Hindlimb muscle (tissue), 1 donor: Measurements from ENCODE around the gene ACD. TPM values are rescaled to one million over a fixed set of nuclear protein-coding genes. Genes with fewer than 3 reads are reported as not detected.

Experiments
- DNase-seq: peaks from one replicate; pipeline ENCODE4 v3.0.0-alpha.2; 2013
- polyA plus RNA-seq: library from polyadenylated mRNA; unstranded; fragments of 120-200 nt; gene quantifications from one replicate; pipeline ENCODE4 v1.2.1, GENCODE V29; 2013; ENCODE audit not compliant: insufficient read length

Gene ACD
- polyA plus RNA-seq, 1 donor, result 17.4 TPM

DNA sequence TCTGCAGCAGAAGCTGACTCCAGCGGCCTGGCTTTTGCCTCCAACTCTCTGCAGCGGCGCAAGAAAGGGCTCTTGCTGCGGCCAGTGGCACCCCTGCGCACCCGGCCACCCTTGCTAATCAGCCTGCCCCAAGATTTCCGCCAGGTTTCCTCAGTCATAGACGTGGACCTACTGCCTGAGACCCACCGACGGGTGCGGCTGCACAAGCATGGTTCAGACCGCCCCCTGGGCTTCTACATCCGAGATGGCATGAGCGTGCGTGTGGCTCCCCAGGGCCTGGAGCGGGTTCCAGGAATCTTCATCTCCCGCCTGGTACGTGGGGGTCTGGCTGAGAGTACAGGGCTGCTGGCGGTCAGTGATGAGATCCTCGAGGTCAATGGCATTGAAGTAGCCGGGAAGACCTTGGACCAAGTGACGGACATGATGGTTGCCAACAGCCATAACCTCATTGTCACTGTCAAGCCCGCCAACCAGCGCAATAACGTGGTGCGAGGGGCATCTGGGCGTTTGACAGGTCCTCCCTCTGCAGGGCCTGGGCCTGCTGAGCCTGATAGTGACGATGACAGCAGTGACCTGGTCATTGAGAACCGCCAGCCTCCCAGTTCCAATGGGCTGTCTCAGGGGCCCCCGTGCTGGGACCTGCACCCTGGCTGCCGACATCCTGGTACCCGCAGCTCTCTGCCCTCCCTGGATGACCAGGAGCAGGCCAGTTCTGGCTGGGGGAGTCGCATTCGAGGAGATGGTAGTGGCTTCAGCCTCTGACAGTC is 2.0 kb upstream of the ACD start:
- DNase-seq, result no peak

DNA sequence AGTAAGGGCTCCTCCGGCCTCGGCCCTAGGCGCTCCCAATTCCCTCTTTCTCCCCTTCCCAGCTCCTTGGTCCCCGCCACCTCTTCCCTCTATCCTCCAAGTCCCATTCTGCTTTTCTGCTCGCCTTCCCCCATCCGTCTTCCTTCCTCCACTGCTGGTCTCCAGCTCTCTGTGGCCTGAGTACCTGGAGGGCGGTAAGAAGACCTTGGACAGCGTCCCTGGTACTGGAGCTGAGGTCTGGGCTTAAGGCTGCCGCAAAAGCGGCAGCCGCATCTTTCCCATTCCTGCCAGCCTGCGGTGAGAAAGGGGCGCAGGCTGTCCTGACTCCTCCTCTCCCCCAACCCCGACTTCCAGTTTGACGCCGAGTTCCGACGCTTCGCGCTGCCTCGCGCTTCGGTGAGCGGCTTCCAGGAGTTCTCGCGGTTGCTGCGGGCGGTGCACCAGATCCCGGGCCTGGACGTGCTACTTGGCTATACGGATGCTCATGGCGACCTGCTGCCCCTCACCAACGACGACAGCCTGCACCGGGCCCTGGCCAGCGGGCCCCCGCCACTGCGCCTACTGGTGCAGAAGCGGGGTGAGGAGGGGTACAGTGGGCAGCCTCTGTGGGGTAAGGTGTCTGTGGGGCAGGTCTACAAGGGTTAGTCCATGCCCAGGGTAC is 1.2 kb upstream of the ACD start:
- peak; percentile 56 for DNase-seq

- peak; percentile 98 for DNase-seq
Measured at GRCh38 chr16:67660564-67661028, 536 bp upstream of the ACD start, which contains the start of gene PARD6A. PARD6A (plus strand) TSS chr16:67660960; CDS start chr16:67661039, 79 bp downstream.

- no peak for DNase-seq
Measured at GRCh38 chr16:67658849-67659674, 998 bp downstream of the ACD start.

GRCh38 chr16:67657751-67658518 is 2.1 kb downstream of the ACD start:
- DNase-seq, result no peak

DNA sequence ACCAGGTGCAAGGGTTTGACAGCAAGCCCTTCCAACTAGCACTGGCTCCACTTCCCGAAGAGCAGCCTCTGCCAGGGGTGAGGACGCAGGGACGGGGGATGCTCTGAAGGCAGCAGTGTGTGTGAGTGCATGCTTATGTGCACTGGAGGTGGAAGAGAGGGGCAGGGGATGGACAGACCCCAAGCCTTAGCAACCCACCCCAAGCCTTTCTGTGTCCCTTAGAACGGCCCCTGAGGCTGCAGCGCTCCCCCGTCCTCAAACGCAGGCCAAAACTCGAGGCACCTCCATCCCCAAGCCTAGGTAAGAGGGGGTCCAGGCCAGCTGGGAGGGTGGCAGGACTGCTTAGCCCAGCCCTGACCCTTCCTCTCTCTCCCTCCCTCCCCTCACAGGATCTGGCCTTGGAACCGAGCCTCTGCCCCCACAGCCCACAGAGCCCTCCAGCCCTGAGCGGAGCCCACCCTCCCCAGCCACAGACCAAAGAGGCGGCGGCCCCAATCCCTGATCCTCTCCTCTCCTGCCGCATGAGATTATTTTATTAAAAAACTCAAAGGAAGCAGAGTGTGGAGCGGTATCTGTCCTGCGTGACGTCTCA is 2.9 kb downstream of the ACD start:
- DNase-seq, result no peak

DNA sequence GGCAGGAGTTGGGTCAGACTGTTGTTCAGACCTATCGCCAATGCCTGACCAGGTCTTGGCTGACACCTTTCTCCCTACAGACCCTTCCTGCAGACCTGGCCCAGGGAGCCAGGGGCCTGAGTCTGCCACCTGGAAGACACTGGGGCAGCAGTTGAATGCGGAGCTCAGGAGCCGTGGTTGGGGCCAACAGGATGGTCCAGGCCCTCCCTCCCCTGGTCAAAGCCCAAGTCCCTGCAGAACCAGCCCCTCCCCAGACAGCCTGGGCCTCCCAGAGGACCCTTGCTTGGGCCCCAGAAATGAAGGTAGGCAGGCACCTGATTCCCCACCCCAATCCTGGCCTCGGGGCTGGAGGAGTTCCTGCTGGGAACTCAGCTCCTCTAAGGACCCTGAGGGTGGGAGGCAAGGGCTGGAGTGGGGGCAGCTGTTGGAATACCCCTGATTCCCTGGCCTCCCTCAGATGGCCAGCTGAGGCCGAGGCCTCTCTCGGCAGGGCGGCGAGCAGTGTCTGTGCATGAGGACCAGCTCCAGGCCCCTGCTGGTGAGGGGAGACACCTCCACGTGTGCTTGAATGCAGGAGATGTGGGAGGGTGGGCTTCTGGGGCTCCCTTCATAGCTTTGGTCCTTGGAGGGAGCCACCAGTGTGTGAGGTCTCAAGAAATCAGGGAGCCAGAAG is 3.6 kb downstream of the ACD start:
- DNase-seq, result no peak

- DNase-seq, result no peak
Measured at GRCh38 chr16:67655363-67655762, 4.7 kb downstream of the ACD start.

DNA sequence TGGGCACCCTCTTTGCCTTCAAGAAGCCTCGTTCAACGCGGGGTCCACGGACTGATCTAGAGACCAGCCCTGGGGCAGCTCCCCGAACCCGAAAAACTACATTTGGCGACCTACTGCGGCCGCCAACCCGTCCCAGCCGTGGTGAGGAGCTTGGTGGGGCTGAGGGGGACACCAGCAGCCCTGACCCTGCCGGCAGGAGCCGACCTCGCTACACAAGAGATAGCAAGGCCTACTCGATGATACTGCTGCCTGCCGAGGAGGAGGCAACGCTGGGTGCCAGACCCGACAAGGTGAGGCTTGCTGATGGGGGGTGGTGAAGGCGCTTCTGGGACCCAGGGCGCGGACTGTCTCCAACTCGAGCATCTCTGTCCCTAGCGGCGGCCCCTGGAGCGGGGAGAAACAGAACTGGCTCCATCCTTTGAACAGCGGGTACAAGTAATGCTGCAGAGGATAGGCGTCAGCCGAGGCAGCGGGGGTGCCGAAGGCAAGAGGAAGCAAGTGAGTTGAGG is 5.6 kb downstream of the ACD start:
- DNase-seq, result no peak

DNA sequence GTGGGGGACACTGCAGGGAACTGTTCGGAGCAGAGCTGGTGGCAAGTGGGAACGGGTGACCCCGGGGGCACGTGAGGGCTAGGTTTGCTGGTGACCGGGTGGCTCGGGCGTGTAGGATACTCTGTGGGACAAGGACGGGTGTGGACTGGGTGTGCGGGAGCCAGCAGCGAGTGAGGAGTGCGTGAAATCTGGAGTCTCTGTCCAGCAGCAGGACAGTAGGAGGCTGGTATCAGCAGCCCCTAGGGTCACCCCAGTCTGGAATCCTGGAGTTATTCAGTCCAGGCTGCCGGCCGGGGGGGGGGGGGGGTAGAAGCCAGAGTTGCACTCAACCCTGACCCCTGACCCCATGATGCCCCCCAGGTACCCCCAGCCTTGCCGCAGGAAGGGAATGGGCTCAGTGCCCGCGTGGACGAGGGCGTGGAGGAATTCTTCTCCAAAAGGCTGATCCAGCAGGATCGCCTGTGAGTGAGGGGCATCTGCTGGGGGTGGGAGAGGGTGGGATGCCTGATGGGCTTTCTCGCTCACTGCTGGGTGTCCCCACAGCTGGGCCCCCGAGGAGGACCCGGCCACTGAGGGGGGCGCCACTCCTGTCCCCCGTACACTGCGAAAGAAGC is 6.2 kb downstream of the ACD start:
- DNase-seq, result no peak

GRCh38 chr16:67653128-67653788 is 6.8 kb downstream of the ACD start:
- DNase-seq, result no peak

DNA sequence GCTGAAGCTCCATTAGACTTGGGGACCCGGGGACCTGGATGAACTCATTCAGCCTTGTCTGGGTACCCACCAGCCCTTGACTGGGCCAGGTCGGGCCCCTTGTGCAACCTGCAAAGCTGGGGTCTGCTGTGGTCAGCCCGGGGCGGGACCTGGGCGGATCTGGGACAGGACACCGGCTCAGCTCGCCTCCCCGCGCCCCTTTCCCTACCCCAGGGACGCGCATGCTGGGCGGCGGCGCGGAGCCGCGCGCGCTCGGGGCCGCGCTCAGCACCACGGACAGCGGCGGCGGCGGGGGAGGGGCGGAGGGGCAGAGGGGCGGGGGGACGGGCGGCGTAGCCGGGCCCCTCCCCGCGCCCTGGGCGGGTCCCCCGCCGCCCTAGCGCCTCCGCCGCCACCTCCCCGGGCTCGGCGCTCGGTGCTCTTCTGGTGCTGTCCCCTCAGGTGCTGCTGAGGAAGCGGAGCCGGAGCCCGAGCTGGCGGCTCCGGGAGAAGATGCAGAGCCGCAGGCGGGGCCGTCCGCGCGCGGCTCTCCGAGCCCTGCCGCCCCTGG is 7.4 kb downstream of the ACD start:
- no peak for DNase-seq

DNA sequence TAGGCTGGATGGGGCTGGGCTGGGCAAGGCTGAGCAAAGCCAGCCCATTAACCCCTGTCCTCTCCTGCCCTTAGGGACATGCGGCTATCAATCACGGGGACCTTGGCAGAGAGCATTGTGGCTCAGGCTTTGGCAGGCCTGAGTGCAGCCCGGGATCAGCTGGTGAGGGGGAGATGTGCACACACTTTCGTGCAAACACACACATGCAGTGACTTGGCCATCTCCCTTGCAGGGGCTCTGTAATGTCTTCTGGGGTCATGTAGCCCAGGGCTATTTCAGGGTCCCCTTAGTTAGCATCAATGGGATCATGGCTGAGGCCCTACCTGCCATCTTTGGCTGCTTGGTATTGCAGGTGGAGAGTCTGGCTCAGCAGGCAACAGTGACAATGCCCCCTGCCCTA is 8.2 kb downstream of the ACD start:
- DNase-seq, result no peak

- no peak for DNase-seq
Measured at GRCh38 chr16:67651039-67651438, 9.0 kb downstream of the ACD start.

DNA sequence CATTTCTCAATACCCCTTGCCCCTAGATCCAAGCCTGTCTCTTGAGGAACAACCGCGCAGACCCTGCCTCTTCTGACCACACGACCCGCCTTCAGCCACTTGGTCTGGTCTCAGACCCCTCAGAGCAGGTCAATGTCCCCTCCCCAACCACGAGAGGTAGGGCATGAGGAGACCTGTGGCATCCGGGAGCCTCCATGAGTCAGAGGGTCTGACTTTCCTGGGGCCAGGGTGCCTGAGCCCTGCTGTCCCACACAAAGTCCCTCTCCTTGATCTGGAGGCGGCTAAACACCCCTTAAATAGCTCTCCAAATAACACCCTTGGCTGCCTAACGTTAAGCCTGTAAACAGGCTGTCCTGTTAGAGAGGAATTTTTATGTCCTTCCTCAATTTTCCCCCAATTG is 10.0 kb downstream of the ACD start:
- DNase-seq, result no peak

DNA sequence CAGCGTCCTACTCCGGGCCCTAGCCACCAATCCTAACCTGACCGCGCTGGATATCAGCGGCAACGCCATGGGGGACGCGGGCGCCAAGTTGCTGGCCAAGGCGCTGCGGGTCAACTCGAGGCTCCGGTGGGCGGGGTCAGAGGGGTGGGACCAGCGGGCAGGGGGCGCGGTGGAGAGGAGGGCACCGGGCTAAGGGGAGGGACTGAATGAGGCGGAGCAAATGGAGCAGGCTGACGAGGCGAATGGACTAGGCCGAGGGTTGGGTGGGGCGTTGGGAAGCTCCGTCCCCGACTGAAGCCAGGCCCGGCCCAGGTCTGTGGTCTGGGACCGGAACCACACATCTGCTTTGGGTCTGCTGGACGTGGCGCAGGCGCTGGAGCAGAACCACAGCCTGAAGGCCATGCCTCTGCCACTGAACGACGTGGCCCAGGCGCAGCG is 10.5 kb downstream of the ACD start:
- DNase-seq, result no peak

GRCh38 chr16:67648764-67649407 is 11.2 kb downstream of the ACD start:
- no peak for DNase-seq

DNA sequence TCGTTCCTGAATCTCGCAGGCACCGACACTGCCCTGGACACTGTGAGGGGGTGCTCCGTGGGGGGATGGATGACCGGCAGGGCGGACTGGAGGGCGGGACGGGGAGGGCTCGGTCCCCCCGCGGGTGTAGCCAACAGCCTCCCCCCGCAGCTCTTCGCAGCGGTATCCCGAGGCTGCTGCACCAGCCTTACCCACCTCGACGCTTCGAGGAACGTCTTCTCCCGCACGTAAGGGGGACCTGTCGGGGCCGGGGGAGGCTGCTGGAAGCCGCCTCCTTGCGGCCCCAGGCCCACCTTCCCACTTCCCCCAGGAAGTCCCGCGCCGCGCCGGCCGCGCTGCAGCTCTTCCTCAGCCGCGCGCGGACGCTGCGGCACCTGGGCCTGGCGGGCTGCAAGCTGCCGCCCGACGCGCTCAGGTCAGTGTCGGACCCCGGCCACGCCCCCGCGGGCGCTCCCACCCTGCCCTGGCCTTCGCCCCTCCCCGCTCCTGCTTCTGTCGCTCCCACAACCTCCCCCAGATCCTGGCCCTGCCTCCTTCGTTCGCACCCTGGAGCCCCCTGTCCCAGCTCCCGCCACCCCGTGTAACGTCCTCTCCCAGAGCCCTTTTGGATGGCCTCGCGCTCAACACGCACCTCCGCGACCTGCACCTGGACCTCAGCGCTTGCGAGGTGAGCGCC is 11.8 kb downstream of the ACD start:
- no peak for DNase-seq

DNA sequence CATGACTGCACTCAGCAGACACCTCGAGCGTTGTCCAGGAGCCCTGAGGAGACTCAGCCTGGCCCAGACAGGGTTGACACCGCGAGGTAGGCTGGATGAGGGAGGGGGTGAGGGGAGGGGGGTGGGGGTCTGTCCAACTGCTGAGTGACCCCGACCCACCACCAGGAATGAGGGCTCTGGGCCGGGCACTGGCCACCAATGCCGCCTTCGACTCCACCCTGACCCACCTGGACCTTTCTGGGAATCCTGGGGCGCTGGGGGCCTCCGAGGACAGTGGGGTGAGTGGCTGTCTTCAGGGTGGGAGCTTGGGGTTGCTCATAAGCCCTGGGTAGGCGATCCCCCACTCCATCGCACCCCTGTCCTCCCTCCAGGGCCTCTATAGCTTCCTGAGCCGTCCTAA is 12.4 kb downstream of the ACD start:
- DNase-seq, result no peak
